Uterus (tissue), 4 donors: ENCODE results near the gene SMURF1. TPM values are rescaled to one million over a fixed set of nuclear protein-coding genes. Genes with fewer than 3 reads are reported as not detected.

Experiments
- DNase-seq, 2 donors: peaks; one replicate each; pipeline ENCODE4 v3.0.0-alpha.2; 2019 to 2020
- H3K27ac ChIP-seq, 2 donors: fragments of 200-600 bp; sonication (generic); 1 replicate in 1 of 2; 2 replicates in 1 of 2; pipeline ENCODE4 v1.5.1; 2016 to 2018
- H3K27me3 ChIP-seq, 2 donors: fragments of 200-600 bp; sonication (generic); one replicate each; pipeline ENCODE4 v1.5.1; 2018 to 2019; ENCODE audit warnings: control low read depth in 1 of 2
- H3K36me3 ChIP-seq, 2 donors: fragments of 200-600 bp; sonication (generic); one replicate each; pipeline ENCODE4 v1.5.1; 2019; ENCODE audit warnings: control low read depth in 1 of 2
- H3K4me1 ChIP-seq, 2 donors: fragments of 200-600 bp; sonication (generic); one replicate each; pipeline ENCODE4 v1.5.1; 2018 to 2019; ENCODE audit warnings: control low read depth in 1 of 2
- H3K4me3 ChIP-seq, 2 donors: fragments of 200-600 bp; sonication (generic); 1 replicate in 1 of 2; 2 replicates in 1 of 2; pipeline ENCODE4 v1.5.1; 2018 to 2019; ENCODE audit warnings: mild to moderate bottlenecking in 1 of 2
- H3K9me3 ChIP-seq, 2 donors: fragments of 200-600 bp; sonication (generic); one replicate each; pipeline ENCODE4 v1.5.1; 2019; ENCODE audit warnings: control low read depth in 1 of 2
- POLR2A ChIP-seq, 2 donors: fragments of 450-650 bp; IDR thresholded peaks; one replicate each; pipeline ENCODE4 v1.6.1; 2016; ENCODE audit warnings: antibody characterized with exemption in 2 of 2, mild to moderate bottlenecking in 1 of 2, moderate library complexity in 1 of 2
- intact Hi-C: fragments of 100-400 bp; cut with DNase I; formaldehyde crosslinking; loops from one replicate; pipeline ENCODE4 v1.15.1; 2023; ENCODE audit warnings: low total_unique reads
- total RNA-seq, 4 donors: library from RNA; depleted of rRNA in 3 of 4; stranded (reverse); fragments of >200 nt in 3 of 4; gene quantifications; one replicate each; pipeline versions ENCODE4 v1.1.0 to v1.2.4, GENCODE V29; 2014 to 2023
- TF ChIP-seq, protein P1 (sequence below), 4 experiments: fragments of 200-600 bp in 2 of 4; fragments of 450-650 bp in 2 of 4; sonication (generic) in 2 of 4; IDR thresholded peaks; one replicate each; pipeline ENCODE4 v1.5.1; 2016 to 2019; ENCODE audit warnings: antibody characterized with exemption in 4 of 4, mild to moderate bottlenecking in 2 of 4, moderate library complexity in 1 of 4
- donor health status: DM: yes; HTN: yes; CAD: no.

The SMURF1 gene
- total RNA-seq, 4 donors from 2014 or later: 14.4 to 39.5 (median 26.2) TPM

DNA sequence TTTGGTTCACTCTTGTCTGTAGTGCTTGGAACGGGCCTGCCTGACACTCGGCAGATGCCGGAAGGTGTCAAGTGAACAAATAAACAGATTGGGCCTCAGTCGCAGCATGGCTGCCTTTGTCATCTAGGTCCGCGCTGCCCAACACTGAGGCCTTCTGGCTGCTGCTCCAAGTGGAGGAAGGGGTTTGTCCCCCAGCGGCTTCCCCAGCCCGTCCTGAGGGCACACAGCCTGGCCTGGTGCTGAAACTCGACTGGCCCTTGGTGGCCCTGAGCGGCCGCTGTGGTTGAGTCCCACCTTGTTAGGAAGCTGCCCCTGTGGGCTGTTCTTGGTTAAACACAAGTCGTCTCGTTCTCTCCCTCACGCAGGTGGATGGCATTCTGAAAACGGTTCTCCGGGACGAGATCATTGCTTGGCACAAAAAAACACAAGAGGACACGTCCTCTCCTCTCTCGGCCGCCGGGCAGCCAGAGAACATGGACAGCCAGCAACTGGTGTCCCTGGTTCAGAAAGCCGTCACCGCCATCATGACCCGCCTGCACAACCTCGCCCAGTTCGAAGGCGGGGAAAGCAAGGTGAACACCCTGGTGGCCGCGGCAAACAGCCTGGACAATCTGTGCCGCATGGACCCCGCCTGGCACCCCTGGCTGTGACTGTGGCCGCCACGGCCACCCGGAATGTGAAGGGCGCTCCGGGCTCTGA, 132.1 kb downstream of the SMURF1 start:
- peak in 1 of 2 donors; percentile 8 for DNase-seq
- Histone ChIP-seq H3K9me3 (no peaks in the 10 kb centered on the region), H3K36me3 (no peaks in the 10 kb centered on the region), H3K27me3 (no peaks in the 10 kb centered on the region), H3K27ac (no peak overlapping the region), H3K4me3 (no peak overlapping the region), H3K4me1 (no peaks in the 10 kb centered on the region)
- TF ChIP-seq, protein P1, sequence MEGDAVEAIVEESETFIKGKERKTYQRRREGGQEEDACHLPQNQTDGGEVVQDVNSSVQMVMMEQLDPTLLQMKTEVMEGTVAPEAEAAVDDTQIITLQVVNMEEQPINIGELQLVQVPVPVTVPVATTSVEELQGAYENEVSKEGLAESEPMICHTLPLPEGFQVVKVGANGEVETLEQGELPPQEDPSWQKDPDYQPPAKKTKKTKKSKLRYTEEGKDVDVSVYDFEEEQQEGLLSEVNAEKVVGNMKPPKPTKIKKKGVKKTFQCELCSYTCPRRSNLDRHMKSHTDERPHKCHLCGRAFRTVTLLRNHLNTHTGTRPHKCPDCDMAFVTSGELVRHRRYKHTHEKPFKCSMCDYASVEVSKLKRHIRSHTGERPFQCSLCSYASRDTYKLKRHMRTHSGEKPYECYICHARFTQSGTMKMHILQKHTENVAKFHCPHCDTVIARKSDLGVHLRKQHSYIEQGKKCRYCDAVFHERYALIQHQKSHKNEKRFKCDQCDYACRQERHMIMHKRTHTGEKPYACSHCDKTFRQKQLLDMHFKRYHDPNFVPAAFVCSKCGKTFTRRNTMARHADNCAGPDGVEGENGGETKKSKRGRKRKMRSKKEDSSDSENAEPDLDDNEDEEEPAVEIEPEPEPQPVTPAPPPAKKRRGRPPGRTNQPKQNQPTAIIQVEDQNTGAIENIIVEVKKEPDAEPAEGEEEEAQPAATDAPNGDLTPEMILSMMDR (IDR thresholded peaks at IDR 0.05): no peak
- no peak for TF ChIP-seq POLR2A (IDR thresholded peaks at IDR 0.05)
- intact Hi-C loops: no loop called here

DNA sequence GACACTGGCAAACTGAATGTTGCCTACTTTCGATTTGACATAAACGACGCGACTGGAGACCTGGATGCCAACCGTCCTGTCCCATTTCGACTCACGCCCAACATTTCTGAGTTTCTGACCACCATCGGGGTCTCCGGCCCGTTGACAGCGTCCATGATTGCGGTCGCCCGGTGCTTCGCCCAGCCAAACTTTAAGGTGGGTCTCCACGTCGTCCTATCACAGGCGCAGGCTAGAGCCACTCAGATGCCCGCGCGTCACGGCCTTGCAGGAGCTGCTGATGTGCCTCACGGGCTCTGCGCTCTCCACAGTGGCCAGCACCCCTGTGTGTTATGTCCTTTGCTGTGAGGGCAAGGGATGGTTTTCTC, 132.6 kb downstream of the SMURF1 start:
- intact Hi-C loops: no loop called here
- Histone ChIP-seq H3K27me3 (no peaks in the 10 kb centered on the region), H3K9me3 (no peaks in the 10 kb centered on the region), H3K4me3 (no peak overlapping the region), H3K27ac (no peak overlapping the region), H3K36me3 (no peaks in the 10 kb centered on the region), H3K4me1 (no peaks in the 10 kb centered on the region)
- no peak for DNase-seq
- no peak for TF ChIP-seq POLR2A (IDR thresholded peaks at IDR 0.05)
- TF ChIP-seq, protein P1 (IDR thresholded peaks at IDR 0.05): no peak

DNA sequence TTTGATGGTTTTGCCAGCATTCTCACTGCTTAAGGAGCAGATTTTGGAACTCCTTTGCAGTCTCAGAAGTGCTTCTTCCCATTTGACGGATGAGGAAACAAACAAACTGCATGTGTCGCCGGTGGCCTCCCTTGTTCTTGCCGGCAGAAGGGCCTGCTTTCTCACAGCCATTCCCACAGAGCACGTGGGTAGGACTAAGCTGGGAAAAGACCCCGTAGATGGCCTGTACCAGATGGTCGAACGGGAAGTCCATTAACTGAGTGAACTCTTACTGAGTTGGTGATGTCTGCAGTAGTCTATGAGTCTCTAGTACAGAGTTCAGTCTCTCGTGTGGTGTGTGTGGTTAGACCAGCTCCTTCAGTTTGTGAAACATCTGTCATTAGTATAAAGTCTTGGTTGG, 133.6 kb downstream of the SMURF1 start:
- Histone ChIP-seq H3K4me1 (no peaks in the 10 kb centered on the region), H3K9me3 (no peaks in the 10 kb centered on the region), H3K27me3 (no peaks in the 10 kb centered on the region), H3K4me3 (no peak overlapping the region), H3K27ac (no peak overlapping the region), H3K36me3 (no peaks in the 10 kb centered on the region)
- no peak for DNase-seq
- TF ChIP-seq POLR2A (IDR thresholded peaks at IDR 0.05): no peak
- TF ChIP-seq, protein P1 (IDR thresholded peaks at IDR 0.05): no peak
- intact Hi-C loops: no loop called here

DNA sequence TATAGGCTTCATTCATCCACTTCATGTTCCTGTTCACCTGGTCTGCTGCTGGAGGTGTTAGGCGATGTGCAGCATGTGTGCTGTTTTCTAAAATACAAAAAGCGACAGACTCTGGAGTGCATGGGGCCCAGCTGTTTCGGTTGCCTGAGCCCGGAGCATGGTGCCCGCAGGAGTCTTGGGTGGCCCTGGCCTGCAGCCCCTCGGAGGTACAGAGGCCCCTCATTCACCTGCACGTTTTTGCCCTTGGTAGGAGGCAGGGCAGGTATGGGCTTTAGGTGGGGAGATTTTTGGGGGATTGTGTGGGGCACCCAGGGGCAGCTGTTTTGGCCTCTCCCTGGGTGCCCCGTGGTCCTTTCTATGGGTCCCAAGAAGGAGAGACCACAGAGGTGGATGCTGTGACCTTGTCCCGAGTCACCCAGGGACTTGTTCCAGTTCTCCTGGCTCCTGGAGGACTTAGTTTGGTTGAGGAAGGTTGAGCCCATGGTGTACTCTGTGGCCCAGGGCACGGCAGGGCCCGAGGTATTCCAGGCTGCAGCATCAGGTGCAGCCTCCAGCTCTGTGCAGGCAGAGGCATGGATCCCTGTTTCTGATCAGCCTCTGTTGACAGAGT, 134.9 kb downstream of the SMURF1 start:
- TF ChIP-seq, protein P1 (IDR thresholded peaks at IDR 0.05): no peak
- TF ChIP-seq POLR2A (IDR thresholded peaks at IDR 0.05): no peak
- Histone ChIP-seq H3K27ac (no peak overlapping the region), H3K9me3 (no peaks in the 10 kb centered on the region), H3K27me3 (no peaks in the 10 kb centered on the region), H3K4me3 (no peak overlapping the region), H3K36me3 (no peaks in the 10 kb centered on the region), H3K4me1 (no peaks in the 10 kb centered on the region)
- intact Hi-C loops: no loop called here
- no peak for DNase-seq

DNA sequence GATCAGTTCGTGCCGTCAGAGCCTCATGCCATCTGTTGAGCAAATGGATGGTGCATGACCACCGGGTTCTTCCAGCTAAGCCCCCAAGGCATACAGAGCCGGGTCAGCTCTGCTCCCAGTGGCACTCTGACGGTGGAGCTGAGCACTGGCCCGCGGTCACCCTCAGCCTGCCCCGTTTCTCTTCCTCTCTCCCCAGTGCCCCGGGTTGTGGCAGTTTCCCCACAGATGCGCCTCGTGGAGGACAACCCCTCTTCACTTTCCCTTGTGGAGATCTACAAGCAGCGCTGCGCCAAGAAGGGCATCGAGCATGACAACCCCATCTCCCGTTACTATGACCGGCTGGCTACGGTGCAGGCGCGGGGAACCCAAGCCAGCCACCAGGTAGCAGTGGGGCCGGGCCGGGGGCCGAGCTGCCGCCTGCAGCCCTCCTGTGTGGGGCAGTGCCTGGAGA, 135.7 kb downstream of the SMURF1 start:
- TF ChIP-seq, protein P1 (IDR thresholded peaks at IDR 0.05): no peak
- TF ChIP-seq POLR2A (IDR thresholded peaks at IDR 0.05): no peak
- no peak for DNase-seq
- Histone ChIP-seq H3K27ac (no peak overlapping the region), H3K4me3 (no peak overlapping the region), H3K4me1 (no peaks in the 10 kb centered on the region), H3K36me3 (no peaks in the 10 kb centered on the region), H3K9me3 (no peaks in the 10 kb centered on the region), H3K27me3 (no peaks in the 10 kb centered on the region)
- intact Hi-C loops: no loop called here
